ENCODE results near the gene FBN2.

FBN2 gene

GRCh38 chr5:128532776-128533175 is 5.3 kb downstream of the FBN2 start:
- no peaks in the 10 kb centered on the region for H3K27me3 ChIP-seq (ENCODE audit: insufficient read depth, low read length, poor library complexity, severe bottlenecking)
- no peak overlapping the region for H3K4me2 ChIP-seq (ENCODE audit: low read depth, low read length, poor library complexity, severe bottlenecking)
- no peaks in the 10 kb centered on the region for H3K9me3 ChIP-seq (ENCODE audit: insufficient read depth, low read depth, low read length)
- H2AFZ ChIP-seq (ENCODE audit: low read length), result no peak overlapping the region
- no peaks in the 10 kb centered on the region for H3K79me2 ChIP-seq (ENCODE audit: insufficient read depth, low read length)
- no peak overlapping the region for H3K9ac ChIP-seq (ENCODE audit: low read depth, low read length, poor library complexity, severe bottlenecking)
- no peak overlapping the region for H3K4me3 ChIP-seq (ENCODE audit: low read length, poor library complexity, severe bottlenecking)
- H3K36me3 ChIP-seq (ENCODE audit: insufficient read depth, low read length), result no peaks in the 10 kb centered on the region
- H3K9me2 ChIP-seq (replicated peaks; ENCODE audit: low read depth, low read length), result no peaks in the 10 kb centered on the region
- H3K4me1 ChIP-seq (ENCODE audit: insufficient read depth, low read length, poor library complexity, severe bottlenecking), result no peaks in the 10 kb centered on the region
- no peaks in the 10 kb centered on the region for H3F3A ChIP-seq (ENCODE audit: low read depth)
- TF ChIP-seq, protein P1, sequence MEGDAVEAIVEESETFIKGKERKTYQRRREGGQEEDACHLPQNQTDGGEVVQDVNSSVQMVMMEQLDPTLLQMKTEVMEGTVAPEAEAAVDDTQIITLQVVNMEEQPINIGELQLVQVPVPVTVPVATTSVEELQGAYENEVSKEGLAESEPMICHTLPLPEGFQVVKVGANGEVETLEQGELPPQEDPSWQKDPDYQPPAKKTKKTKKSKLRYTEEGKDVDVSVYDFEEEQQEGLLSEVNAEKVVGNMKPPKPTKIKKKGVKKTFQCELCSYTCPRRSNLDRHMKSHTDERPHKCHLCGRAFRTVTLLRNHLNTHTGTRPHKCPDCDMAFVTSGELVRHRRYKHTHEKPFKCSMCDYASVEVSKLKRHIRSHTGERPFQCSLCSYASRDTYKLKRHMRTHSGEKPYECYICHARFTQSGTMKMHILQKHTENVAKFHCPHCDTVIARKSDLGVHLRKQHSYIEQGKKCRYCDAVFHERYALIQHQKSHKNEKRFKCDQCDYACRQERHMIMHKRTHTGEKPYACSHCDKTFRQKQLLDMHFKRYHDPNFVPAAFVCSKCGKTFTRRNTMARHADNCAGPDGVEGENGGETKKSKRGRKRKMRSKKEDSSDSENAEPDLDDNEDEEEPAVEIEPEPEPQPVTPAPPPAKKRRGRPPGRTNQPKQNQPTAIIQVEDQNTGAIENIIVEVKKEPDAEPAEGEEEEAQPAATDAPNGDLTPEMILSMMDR (conservative IDR thresholded peaks at IDR 0.05; ENCODE audit: low read length), result no peak
- TF ChIP-seq EZH2phosphoT487 (IDR thresholded peaks at IDR 0.05; ENCODE audit: borderline replicate concordance), result no peak
- H4K20me1 ChIP-seq (ENCODE audit: insufficient read depth, low read length, poor library complexity, severe bottlenecking), result no peaks in the 10 kb centered on the region

GRCh38 chr5:128532127-128532526 is 5.9 kb downstream of the FBN2 start:
- H3K79me2 ChIP-seq (ENCODE audit: insufficient read depth, low read length), result no peaks in the 10 kb centered on the region
- no peaks in the 10 kb centered on the region for H3K4me1 ChIP-seq (ENCODE audit: insufficient read depth, low read length, poor library complexity, severe bottlenecking)
- no peaks in the 10 kb centered on the region for H3K9me3 ChIP-seq (ENCODE audit: insufficient read depth, low read depth, low read length)
- no peak overlapping the region for H3K9ac ChIP-seq (ENCODE audit: low read depth, low read length, poor library complexity, severe bottlenecking)
- no peak for TF ChIP-seq EZH2phosphoT487 (IDR thresholded peaks at IDR 0.05; ENCODE audit: borderline replicate concordance)
- TF ChIP-seq, protein P1 (conservative IDR thresholded peaks at IDR 0.05; ENCODE audit: low read length), result no peak
- H2AFZ ChIP-seq (ENCODE audit: low read length), result no peak overlapping the region
- no peaks in the 10 kb centered on the region for H3K27me3 ChIP-seq (ENCODE audit: insufficient read depth, low read length, poor library complexity, severe bottlenecking)
- no peaks in the 10 kb centered on the region for H4K20me1 ChIP-seq (ENCODE audit: insufficient read depth, low read length, poor library complexity, severe bottlenecking)
- no peaks in the 10 kb centered on the region for H3K36me3 ChIP-seq (ENCODE audit: insufficient read depth, low read length)
- H3K4me3 ChIP-seq (ENCODE audit: low read length, poor library complexity, severe bottlenecking), result no peak overlapping the region
- H3F3A ChIP-seq (ENCODE audit: low read depth), result no peaks in the 10 kb centered on the region
- H3K9me2 ChIP-seq (replicated peaks; ENCODE audit: low read depth, low read length), result no peaks in the 10 kb centered on the region
- no peak overlapping the region for H3K4me2 ChIP-seq (ENCODE audit: low read depth, low read length, poor library complexity, severe bottlenecking)

DNA sequence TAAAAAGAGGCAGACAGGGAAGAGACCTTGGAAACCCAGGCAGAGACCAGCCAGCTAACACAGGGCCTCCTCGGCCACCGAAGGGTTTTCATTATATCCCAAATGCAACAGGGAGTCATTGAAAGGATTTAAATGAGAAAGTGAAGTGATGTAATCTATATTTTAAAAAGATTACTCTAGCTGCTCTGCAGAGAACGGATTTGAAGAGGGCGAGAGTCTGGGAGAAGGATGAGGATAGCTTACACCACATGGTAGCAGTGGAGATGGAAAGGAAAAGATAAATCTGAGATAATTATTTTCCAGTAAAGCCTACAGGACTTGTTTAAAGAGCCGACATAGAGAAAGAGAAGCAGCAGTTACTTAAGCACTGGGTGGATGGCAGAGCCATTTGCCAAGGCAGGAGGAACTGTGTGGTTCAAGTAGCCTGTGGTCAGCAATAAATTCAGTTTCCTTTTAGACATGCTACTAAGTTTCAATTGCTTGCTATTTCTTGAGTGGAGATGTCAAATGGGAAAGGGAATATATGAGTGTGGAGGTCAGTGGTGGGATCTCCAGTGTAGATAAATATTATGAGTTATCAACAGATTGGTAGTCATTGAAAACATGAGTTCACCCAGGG is 9.3 kb downstream of the FBN2 start:
- no peak overlapping the region for H3K4me2 ChIP-seq (ENCODE audit: low read depth, low read length, poor library complexity, severe bottlenecking)
- no peaks in the 10 kb centered on the region for H3K4me1 ChIP-seq (ENCODE audit: insufficient read depth, low read length, poor library complexity, severe bottlenecking)
- no peak overlapping the region for H3K9ac ChIP-seq (ENCODE audit: low read depth, low read length, poor library complexity, severe bottlenecking)
- no peak for TF ChIP-seq EZH2phosphoT487 (IDR thresholded peaks at IDR 0.05; ENCODE audit: borderline replicate concordance)
- TF ChIP-seq, protein P1 (conservative IDR thresholded peaks at IDR 0.05; ENCODE audit: low read length), result no peak
- H2AFZ ChIP-seq (ENCODE audit: low read length), result no peak overlapping the region
- H3K9me2 ChIP-seq (replicated peaks; ENCODE audit: low read depth, low read length), result no peaks in the 10 kb centered on the region
- H3K36me3 ChIP-seq (ENCODE audit: insufficient read depth, low read length), result no peaks in the 10 kb centered on the region
- no peaks in the 10 kb centered on the region for H3K79me2 ChIP-seq (ENCODE audit: insufficient read depth, low read length)
- H3K4me3 ChIP-seq (ENCODE audit: low read length, poor library complexity, severe bottlenecking), result no peak overlapping the region
- no peaks in the 10 kb centered on the region for H3K27me3 ChIP-seq (ENCODE audit: insufficient read depth, low read length, poor library complexity, severe bottlenecking)
- H3K9me3 ChIP-seq (ENCODE audit: insufficient read depth, low read depth, low read length), result no peaks in the 10 kb centered on the region
- H3F3A ChIP-seq (ENCODE audit: low read depth), result no peaks in the 10 kb centered on the region
- H4K20me1 ChIP-seq (ENCODE audit: insufficient read depth, low read length, poor library complexity, severe bottlenecking), result no peaks in the 10 kb centered on the region

All from Loucy (cell line).